ENCODE data around the gene OSBPL10.

The OSBPL10 gene

GRCh38 chr3:31921837-31922236 lies 59.2 kb downstream of the OSBPL10 start:
- DNase-seq, result no peak

GRCh38 chr3:31920310-31920709 lies 60.8 kb downstream of the OSBPL10 start:
- no peak for DNase-seq

- DNase-seq, result no peak
Measured at GRCh38 chr3:31919528-31919927, 61.5 kb downstream of the OSBPL10 start.

DNA sequence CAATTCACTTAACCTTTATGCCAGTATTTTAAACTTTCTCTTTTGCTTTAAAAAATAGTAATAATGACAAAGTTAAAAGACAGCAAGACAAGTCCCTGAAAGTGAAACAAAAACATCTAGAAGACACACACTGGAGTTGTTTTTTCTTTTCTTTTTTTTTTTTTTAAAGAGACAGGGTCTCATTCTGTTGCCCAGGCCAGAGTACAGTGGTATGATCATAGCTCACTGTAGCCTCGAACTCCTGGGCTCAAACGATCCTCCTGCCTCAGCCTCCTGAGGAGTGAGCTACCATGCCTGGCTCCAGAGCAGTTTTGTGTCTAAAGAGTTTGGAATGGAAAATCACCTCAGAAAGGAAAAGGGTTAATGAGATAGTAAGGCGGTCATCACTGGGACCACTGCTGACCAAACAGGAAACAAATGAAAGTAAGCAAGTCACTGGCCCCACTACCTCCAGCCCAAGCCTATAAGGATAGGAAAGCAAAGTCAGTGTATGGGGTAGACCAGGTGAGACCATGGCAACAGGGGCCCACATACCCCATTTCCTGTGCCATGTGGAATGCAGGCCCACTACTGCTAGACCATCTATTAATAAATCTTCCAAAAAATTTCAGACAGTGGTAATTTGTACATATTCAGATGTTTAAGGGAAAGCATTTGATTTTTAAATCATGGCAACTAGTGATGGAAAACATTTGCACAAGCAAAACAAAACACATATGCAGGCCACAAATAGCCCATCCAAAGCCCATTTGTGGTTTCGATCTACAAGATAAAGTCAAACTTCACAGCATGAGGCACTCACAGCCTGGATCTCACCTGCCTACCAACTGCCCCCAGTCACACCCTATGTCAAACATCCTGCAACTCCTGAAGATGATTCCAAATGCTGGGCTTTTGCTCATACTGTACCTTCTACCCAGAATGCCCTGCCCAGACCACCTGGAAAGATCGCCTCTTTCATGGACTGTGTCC lies 62.6 kb downstream of the OSBPL10 start:
- DNase-seq, result peak in 2 of 6 experiments; percentile 7 to 33

- DNase-seq, result no peak
Measured at GRCh38 chr3:31917303-31918005, 63.6 kb downstream of the OSBPL10 start.

DNA sequence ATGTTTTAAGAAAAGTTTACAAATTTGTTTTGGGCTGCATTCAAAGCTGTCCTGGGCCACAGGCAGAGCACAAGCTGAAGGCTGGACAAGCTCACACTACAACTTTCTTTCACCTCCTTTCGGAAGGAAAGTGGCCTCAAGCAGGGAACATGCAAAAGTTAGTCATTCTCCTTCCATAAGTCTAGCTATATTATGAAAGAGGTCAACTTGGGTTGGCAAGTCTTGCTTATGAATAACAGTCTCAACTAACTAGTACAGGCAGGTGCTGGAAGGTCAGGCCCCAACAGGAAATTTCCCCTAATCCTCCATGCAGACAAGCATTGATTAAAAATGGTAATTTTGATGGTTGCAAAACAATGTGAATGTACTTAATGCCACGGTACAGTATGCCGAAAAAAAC lies 69.4 kb downstream of the OSBPL10 start:
- DNase-seq, result no peak

- DNase-seq, result no peak
Measured at GRCh38 chr3:31911124-31911523, 69.9 kb downstream of the OSBPL10 start.

GRCh38 chr3:31909455-31909854 lies 71.6 kb downstream of the OSBPL10 start:
- no peak for DNase-seq

DNA sequence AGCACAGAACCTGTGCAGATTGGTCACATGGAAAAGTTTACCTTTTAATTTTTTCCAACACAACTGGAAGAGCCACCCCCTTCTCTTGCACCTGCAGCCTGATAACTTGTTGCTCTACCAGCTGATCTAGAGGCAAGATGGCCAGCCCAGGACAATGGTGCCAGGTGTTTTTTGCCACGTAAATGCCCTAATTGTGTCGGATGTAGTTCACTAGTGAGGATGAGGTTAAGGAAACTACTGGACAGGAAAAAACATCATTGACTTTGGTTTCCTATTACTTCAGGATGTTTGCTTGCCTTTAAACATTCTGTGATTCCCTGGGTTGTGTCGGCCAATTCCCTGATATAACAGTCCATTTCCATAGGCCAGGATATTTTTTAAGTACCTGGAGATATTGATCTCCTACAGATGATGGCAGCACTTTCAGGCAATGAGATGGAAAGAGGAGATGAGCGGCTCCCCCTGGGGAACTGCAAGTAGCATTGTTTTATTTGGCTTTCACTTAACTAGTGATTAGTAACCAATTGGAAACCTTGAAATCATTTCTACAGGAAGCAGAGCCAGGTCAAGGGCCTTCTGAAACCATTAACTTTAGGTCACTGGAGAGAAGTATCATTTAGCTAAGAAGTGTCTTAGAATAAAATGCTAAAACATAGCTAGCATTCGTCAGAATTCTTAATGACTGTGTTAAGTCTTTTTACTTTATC lies 72.5 kb downstream of the OSBPL10 start:
- DNase-seq, result no peak

DNA sequence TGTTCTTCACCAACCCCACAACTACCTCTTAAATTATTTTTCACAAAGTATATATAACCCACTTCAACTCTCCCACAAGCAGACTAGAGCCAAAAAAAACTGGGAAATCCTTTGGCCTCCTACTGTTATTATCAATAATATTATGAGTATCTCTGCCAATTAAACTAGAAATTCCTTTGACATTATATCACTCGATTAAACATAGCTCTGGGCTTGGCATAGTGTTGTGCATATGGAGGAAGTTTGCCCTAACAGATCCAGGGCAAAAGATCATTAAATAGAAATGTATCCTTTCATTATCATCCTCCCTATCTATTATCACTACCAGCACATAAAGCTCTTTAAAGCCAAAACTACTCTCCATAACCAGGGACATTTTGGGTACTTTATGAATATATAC lies 74.9 kb downstream of the OSBPL10 start:
- no peak for DNase-seq

GRCh38 chr3:31903686-31904431 lies 77.2 kb downstream of the OSBPL10 start:
- DNase-seq, result peak in 1 of 6 experiments; percentile 12

GRCh38 chr3:31900583-31900982 lies 80.5 kb downstream of the OSBPL10 start:
- DNase-seq, result no peak

DNA sequence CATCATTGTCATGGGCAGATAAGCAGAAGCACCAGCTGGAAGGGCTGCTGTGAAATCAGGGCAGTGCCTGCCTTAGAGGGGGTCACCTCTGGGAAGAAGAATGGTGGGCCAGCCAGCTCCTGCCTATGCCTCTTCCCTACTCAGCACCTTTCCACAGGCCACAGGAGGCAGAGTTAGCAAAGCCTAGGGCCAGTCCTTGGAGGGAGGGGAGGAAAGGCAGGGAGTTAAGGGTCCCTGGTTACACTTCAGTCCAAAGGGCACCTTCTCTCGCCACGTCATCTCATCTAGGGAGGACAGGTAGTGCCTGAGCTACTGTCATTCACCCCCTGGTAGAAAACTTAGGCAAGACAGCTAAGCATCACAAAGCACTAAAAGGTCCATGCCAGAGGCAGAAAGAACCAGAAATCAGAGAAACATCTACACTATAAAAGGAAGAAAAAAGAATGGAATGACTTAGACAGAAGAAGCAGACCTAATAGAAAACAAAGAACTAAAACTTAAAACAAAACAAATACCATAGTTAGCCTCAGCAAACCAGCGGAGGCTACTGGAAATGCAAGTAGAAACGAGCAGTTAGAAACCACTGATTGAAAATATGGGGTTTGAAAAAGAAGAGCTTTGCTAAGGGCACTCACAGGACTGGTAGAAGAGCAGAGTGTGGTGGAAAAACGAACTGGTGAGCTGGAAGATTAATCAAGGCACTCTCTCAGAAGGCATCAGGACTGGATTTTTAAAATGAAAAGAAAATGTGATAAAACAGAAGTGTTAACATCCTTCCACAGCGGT lies 84.2 kb downstream of the OSBPL10 start:
- DNase-seq, result no peak

DNA sequence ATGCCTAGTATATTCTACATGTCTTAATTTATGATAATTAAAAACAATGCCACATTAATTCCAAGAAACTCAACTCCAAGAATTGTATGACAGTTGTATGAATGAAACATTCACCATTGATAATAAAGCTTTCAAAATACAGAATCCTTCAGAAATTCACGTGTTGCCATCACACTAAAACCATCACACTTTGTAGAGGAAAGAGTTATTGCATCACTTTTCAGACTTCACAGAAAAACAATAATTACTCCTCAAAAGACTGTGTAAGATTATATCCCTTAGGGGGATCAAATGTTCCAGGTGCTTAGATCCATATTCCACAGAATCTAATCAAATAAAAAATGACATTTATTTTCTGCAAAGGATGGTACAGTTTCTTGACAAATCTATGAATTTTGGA lies 85.0 kb downstream of the OSBPL10 start:
- DNase-seq, result no peak

DNA sequence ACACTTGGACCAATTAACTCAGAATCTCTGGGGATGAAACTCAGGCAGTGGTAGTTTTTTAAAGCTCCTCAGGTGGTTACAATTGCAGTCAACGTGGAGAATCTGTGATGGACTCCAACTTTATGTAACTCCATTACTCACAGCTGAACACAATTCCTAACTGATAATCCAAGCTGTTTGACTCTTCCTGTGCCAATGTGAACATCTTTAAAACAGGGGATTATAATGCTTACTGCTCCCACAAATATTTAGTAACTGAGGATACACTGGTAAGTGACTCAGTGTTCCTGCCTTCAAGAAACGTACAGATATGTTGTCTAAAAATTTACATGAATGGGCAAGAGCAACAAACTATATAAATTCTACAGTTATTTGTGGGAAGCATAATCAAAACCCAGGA lies 85.6 kb downstream of the OSBPL10 start:
- DNase-seq, result no peak

GRCh38 chr3:31892916-31893573 lies 88.0 kb downstream of the OSBPL10 start:
- no peak for DNase-seq

GRCh38 chr3:31892500-31892899 lies 88.6 kb downstream of the OSBPL10 start:
- DNase-seq, result no peak

GRCh38 chr3:31891876-31892455 lies 89.1 kb downstream of the OSBPL10 start:
- no peak for DNase-seq

GRCh38 chr3:31890742-31891469 lies 90.2 kb downstream of the OSBPL10 start:
- DNase-seq, result no peak

- no peak for DNase-seq
Measured at GRCh38 chr3:31890007-31890406, 91.1 kb downstream of the OSBPL10 start.

All from stimulated activated naive CD4-positive, alpha-beta T cell (primary cell).